Prostate gland (tissue), 2 donors: ENCODE measurements around the gene SPRYD3.

Experiments
- CTCF ChIP-seq, 4 experiments: fragments of 200-600 bp in 2 of 4; fragments of 450-650 bp in 2 of 4; sonication (generic) in 2 of 4; IDR thresholded peaks; 1 replicate in 3 of 4; 2 replicates in 1 of 4; pipeline ENCODE4 v1.5.1; 2016 to 2019; ENCODE audit warnings: antibody characterized with exemption in 4 of 4, mild to moderate bottlenecking in 2 of 4, moderate library complexity in 2 of 4
- POLR2A ChIP-seq: fragments of 450-650 bp; IDR thresholded peaks from one replicate; pipeline ENCODE4 v1.6.1; 2016; ENCODE audit warnings: antibody characterized with exemption, mild to moderate bottlenecking

GRCh38 chr12:53077030-53077429 lies 2.2 kb downstream of the SPRYD3 start:
- TF ChIP-seq POLR2A (no peak), CTCF (IDR thresholded peaks at IDR 0.05) (no peak)
